GM21423 (cell line): ENCODE results near the gene CLCN4.

ENCODE experiments used
- ATAC-seq: cut with Tn5 transposase; IDR thresholded peaks from one replicate; pipeline ENCODE4 v1.9.1; 2021; ENCODE audit warnings: mild to moderate bottlenecking, moderate library complexity; ENCODE audit not compliant: unreplicated experiment

The CLCN4 gene

DNA sequence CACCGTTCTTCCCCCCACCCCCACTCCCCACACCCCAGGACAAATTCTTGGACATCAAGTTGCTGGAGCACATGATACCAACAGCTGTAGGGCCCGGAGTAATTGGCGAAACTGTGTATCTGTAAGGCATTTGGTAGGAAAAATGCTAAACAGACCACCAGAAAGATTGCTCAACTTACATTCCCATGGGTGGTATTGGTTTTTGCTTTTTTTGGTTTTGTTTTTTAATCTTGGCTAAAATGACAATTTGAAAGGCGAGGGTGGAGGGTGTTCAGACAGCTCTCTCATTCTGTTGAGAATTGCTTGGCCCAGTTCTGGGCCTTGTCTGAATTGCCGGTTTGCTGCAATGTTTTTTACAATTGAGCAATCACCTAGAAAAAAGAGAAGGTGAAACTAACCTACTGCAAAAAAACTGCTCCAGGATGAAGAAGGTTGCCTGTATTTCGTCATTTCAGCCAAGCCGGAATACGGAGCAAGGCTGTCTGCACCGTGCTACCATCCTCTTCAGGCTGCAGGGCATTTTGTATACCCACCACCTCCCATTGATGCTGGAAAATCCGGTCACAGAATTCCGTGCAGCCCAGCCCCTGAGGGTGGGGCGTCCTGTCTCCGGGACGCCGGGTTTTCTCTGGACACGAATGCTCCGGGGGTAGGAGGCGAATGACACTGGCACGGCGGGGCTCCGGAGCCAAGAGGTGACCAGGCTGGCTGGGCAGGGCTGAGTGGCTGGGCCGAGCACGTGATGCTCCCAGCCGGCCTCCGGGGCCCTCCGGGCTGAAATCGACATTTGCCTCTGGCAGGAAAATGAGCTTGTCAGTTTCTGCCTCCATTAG lies at the start of gene CLCN4:
TSS of gene CLCN4 (plus strand) at position 777 of the 833 bp plus-strand sequence. CDS start 28,058 bp downstream, outside the sequence.
- peak; percentile 67 for ATAC-seq

- ATAC-seq: no peak
Observed at GRCh38 chrX:10107483-10107882, 49.3 kb upstream of the CLCN4 start.

DNA sequence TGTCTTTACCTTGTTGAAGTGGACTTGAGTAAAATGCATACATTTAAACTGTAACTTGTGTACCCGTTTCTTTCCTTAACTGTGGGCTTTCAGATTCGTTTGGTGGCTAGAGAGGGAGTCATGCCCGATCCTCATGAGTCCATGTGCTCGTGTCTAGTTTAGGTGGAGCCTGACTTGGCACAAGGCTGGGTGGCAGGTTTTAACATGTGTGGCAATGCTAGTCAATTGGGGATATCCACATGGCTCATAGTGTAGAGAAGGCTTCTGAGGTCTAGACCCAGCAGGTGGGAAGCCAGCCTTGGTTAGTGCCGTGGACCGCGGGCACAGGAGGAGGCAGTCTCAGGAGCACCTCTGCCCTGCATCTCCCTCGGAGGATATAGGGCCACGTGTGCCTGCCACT lies 48.5 kb upstream of the CLCN4 start:
- ATAC-seq: no peak

- no peak for ATAC-seq
Observed at GRCh38 chrX:10109695-10110094, 47.1 kb upstream of the CLCN4 start.

- ATAC-seq: no peak
Observed at GRCh38 chrX:10110316-10110935, 46.3 kb upstream of the CLCN4 start.

DNA sequence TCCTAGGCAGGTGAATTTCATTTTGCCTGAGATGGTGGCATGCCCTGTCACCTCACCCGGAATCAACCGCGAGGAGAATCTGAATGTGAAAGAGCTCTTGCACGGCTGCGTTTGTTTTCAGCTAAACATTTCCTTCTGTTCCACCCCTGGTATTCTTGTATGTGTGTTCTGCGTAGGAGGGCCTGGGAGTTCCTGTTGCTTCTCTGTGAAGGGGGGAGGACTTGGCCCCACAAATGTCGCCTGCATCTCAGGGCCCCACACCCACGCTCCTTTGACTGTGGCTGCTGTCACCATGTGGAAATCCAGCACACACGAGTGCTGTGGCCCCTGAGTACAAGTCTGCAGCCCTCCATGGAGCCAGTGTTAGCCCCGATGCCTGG lies 45.8 kb upstream of the CLCN4 start:
- ATAC-seq: peak; percentile 30

DNA sequence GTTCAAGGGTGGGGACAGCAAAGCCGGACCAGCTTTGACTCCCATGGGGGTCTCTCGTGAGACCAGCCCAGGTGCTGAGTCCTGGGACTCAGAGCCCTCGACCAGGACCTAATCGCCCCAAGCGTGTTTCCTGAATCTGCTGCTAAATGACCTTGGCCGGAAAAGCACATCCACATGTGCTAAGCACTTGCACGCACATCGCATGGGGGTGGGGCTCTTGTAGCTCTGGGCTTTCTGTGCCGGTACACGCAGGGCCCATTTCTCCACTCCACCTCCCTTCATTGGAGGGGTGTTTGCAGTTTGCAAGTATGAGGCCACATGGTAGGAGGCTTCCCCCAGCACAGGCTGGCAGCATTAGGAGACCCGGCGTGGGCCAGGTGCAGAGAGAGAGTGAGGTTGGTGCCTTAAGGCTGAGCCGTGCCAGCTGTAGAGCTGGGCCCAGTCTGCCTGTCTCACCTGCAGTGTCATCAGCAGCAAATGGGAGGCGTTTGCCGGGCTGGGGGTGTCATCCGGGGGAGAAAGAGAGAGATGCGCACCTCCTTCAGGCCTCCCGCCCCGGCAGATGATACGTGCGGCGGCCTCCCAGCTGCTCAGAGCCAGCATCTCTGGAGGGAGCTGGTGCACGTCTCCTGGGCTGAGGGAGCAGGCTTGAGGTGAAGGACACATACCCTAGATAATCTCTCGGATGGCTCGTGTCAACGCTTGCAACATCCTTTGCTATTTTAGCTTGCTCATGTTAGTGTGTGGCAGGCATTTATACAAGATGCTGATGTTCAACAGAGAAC lies 45.2 kb upstream of the CLCN4 start:
- ATAC-seq: peak; percentile 54

DNA sequence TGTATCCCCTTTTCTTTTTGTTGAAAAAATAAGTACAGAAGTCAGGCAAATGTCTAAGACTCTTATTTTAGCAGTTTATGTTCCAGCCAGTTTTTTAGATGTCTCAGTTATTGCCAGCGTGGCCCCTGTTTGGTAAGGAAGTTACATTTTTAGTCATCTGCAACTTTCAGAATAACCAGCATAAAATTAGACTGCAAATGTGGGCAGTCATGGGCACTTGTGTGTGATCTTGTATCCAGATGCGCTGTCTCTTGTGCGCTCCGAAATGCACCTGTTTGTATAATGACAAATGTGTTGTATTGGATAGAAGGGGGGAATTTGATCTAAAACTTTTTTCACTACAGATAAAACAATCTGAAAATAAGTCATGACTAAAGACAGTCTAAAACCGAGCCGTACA lies 44.3 kb upstream of the CLCN4 start:
- no peak for ATAC-seq

GRCh38 chrX:10115082-10115481 lies 41.7 kb upstream of the CLCN4 start:
- no peak for ATAC-seq

DNA sequence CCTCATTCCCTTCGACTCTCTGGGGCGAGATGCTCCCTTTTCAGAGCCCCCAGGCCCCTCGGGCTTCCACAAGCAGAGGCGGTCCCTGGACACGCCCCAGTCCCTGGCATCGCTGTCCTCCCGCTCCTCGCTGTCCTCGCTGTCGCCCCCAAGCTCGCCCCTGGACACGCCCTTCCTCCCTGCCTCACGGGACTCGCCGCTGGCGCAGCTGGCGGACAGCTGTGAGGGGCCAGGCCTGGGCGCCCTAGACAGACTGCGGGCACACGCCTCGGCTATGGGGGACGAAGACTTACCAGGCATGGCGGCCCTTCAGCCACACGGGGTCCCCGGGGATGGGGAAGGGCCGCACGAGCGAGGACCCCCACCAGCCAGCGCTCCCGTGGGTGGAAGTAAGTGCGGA lies 39.5 kb upstream of the CLCN4 start:
- no peak for ATAC-seq

DNA sequence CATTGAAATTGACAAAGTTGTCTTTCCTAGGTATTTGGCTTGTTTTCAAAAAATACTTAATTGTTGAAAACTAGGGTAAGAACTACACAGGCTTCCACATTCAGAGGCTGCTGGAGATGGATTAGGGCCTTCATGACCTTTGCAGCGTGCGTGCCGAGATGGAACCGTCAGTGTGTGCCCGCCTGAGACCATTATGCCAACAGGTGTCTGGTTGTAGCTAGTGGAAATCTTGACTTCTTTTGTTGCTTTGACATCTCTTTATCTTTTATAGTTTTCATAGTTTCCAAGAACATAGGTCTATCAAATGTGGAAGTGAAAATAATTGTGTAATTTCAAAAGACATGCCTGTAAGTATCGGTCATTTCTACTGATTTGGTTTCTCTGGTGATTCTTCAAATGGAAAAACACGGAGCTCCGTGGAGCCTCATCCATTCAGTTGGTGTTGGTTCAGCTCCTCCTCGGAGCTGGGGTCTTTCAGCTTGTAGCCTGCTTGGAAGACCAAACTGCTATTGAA lies 38.9 kb upstream of the CLCN4 start:
- no peak for ATAC-seq

DNA sequence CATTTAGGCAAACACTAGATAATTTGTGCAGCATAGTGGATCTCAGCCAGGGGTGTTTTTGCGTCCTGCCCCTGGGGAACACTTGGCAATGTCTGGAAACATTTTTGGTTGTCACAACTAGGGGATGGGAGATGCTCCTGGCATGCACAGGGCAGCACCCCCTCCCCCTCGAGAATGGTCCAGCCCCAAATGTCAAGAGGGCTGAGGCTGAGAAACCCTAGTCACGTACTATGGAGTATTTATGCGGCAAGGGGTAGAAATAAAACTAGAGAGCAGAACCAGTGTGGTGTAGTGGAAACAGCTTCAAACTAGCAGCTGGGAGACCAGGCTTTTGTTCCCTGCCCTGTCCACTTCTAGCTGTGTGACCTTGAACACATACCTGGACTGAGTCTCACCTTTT lies 38.2 kb upstream of the CLCN4 start:
- no peak for ATAC-seq

GRCh38 chrX:10119399-10119990 lies 37.3 kb upstream of the CLCN4 start:
- peak; percentile 48 for ATAC-seq

DNA sequence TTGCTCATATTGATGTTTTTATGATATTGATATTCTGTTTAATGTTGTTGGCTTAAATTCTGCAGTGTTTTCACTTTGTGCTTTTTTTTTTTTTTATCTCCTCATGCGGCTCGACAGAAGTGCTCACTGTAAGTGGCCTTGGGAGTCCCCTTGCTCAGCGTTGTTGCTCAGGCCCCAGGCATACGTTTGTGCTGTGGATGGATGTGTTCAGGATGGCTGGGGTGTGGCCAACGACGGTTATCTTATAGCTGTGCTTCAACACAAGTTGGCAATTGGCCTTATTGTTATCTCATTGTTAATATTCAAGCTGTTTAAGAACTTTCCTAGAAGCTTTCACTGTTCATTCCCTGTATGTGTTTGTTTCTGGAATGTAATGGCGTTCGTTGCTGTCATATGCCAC lies 36.4 kb upstream of the CLCN4 start:
- no peak for ATAC-seq

DNA sequence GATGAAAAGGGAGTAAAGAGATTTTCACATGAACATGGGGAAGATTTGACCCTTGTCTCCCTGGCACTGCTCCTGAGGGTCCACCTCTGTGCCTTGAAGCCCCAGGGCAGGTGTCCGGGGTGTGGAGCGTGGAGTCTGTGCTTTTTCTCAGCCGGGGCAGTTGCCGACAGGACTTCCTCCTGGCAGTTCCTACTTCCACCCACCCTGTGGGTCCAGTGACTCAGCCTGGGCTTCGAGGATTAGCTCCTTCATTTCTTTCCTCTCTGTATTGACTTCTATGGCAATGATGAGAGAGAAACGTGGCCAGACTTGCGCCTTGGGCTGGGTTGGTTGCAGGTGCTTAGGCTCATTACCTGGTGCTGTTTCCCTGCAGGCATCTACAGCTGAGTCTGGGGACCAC lies 35.9 kb upstream of the CLCN4 start:
- ATAC-seq: no peak

GRCh38 chrX:10121787-10122186 lies 35.0 kb upstream of the CLCN4 start:
- peak; percentile 87 for ATAC-seq

- ATAC-seq: no peak
Observed at GRCh38 chrX:10124506-10125247, 32.1 kb upstream of the CLCN4 start.

GRCh38 chrX:10125248-10125615 lies 31.5 kb upstream of the CLCN4 start:
- no peak for ATAC-seq

- no peak for ATAC-seq
Observed at GRCh38 chrX:10126044-10126443, 30.7 kb upstream of the CLCN4 start.

GRCh38 chrX:10126834-10127233 lies 29.9 kb upstream of the CLCN4 start:
- no peak for ATAC-seq
